Measurements from ENCODE around the gene SLC18A3.

DNA sequence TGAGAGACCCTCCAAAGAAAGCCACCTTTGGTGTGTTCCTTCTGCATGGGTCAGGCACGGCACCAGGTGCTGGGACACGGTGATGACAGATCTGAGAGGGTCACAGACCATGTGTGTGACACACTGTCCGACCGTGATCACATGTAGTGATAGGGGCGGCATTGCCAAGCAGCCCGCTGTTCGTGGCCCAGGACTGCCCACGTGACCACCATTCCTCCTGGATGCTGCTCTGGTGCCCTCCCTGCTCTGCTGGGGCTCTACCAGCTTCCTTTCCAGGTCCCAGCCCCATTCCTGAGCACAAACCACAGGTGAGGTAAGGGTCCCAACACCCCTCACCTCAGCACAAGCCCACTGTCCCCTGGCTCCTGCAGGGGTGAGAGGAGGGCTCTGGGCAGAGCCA lies 10.1 kb upstream of the SLC18A3 start:
- TF ChIP-seq, protein P1, sequence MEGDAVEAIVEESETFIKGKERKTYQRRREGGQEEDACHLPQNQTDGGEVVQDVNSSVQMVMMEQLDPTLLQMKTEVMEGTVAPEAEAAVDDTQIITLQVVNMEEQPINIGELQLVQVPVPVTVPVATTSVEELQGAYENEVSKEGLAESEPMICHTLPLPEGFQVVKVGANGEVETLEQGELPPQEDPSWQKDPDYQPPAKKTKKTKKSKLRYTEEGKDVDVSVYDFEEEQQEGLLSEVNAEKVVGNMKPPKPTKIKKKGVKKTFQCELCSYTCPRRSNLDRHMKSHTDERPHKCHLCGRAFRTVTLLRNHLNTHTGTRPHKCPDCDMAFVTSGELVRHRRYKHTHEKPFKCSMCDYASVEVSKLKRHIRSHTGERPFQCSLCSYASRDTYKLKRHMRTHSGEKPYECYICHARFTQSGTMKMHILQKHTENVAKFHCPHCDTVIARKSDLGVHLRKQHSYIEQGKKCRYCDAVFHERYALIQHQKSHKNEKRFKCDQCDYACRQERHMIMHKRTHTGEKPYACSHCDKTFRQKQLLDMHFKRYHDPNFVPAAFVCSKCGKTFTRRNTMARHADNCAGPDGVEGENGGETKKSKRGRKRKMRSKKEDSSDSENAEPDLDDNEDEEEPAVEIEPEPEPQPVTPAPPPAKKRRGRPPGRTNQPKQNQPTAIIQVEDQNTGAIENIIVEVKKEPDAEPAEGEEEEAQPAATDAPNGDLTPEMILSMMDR (IDR thresholded peaks at IDR 0.05): no peak
- no peak for TF ChIP-seq POLR2AphosphoS5 (IDR thresholded peaks at IDR 0.05; ENCODE audit: low read depth, low read length)
- TF ChIP-seq, protein P2, sequence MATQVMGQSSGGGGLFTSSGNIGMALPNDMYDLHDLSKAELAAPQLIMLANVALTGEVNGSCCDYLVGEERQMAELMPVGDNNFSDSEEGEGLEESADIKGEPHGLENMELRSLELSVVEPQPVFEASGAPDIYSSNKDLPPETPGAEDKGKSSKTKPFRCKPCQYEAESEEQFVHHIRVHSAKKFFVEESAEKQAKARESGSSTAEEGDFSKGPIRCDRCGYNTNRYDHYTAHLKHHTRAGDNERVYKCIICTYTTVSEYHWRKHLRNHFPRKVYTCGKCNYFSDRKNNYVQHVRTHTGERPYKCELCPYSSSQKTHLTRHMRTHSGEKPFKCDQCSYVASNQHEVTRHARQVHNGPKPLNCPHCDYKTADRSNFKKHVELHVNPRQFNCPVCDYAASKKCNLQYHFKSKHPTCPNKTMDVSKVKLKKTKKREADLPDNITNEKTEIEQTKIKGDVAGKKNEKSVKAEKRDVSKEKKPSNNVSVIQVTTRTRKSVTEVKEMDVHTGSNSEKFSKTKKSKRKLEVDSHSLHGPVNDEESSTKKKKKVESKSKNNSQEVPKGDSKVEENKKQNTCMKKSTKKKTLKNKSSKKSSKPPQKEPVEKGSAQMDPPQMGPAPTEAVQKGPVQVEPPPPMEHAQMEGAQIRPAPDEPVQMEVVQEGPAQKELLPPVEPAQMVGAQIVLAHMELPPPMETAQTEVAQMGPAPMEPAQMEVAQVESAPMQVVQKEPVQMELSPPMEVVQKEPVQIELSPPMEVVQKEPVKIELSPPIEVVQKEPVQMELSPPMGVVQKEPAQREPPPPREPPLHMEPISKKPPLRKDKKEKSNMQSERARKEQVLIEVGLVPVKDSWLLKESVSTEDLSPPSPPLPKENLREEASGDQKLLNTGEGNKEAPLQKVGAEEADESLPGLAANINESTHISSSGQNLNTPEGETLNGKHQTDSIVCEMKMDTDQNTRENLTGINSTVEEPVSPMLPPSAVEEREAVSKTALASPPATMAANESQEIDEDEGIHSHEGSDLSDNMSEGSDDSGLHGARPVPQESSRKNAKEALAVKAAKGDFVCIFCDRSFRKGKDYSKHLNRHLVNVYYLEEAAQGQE (IDR thresholded peaks at IDR 0.05; ENCODE audit: insufficient read depth in 1 of 2, low read depth in 2 of 2, low read length in 1 of 2): no peak
